Measurements from ENCODE around the gene VGLL4. TPM values are rescaled to one million over a fixed set of nuclear protein-coding genes. Genes with fewer than 3 reads are reported as not detected.

The VGLL4 gene
- total RNA-seq, 4 donors from 2014 or later: 41.3 to 54.7 (median 49.5) TPM

DNA sequence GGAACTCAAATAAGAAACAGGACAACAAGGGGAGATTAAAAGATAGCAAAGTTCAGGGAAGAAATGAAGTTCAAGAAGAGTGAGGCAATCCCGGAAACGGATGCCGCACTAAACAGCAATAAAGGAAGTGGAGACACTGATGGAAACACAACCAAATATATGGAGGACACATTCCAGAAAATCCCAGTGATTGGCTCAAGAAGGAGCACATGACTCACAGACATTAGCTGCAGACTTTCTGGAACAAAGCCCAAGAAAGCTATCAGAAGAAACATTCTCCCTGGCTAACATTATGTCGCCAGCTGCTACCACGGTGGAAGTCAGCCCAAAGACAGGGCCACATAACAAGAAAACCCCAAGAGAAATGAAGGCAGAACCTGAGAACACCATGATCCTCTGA is 18.1 kb upstream of the VGLL4 start:
- ATAC-seq (ENCODE audit: low FRiP score): no peak
- TF ChIP-seq CTCF (IDR thresholded peaks at IDR 0.05): no peak
- DNase-seq (ENCODE audit: low spot score): no peak

GRCh38 chr3:11661052-11661656 is 17.4 kb upstream of the VGLL4 start:
- DNase-seq (ENCODE audit: low spot score) (no peak), ATAC-seq (ENCODE audit: low FRiP score) (no peak)
- no peak for TF ChIP-seq CTCF (IDR thresholded peaks at IDR 0.05)

DNA sequence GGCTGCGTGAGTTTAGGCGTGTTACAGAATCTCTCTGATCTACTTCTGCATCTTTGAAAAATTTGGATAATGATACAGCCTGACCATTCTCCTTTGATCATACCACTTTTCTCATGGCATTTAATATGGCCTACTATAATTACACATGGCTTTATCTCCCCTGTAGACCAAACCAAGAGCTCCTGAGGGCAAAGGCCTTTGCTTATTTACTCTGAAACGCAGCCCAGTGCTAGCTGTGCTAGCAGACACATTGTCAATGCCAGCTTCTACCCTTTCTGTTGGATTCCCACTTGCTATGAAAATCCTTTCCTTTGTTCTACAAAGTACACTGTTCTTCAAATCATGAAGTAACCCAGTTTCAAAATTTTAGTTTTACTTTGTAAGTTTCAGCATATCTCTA is 16.5 kb upstream of the VGLL4 start:
- no peak for TF ChIP-seq CTCF (IDR thresholded peaks at IDR 0.05)
- no peak for DNase-seq (ENCODE audit: low spot score)
- no peak for ATAC-seq (ENCODE audit: low FRiP score)

DNA sequence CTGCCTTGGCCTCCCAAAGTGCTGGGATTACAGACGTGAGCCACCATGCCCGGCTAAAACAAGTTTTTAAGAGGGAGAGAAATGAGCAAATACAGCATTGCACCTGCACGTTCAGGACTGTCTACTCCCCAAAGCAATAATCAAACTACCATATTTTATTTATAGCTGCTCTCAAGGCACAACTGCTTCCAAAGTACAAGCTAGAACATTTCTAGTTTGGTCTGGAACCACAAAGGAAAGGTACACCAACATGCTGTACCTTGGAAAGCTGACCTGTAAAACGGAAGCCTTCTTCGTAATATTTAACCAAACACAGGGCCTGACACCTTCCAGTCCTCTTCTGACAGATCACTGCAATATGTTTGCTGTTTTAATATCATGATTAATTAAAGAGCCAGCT is 14.5 kb upstream of the VGLL4 start:
- ATAC-seq (ENCODE audit: low FRiP score) (no peak), DNase-seq (ENCODE audit: low spot score) (no peak)
- TF ChIP-seq CTCF (IDR thresholded peaks at IDR 0.05): no peak

DNA sequence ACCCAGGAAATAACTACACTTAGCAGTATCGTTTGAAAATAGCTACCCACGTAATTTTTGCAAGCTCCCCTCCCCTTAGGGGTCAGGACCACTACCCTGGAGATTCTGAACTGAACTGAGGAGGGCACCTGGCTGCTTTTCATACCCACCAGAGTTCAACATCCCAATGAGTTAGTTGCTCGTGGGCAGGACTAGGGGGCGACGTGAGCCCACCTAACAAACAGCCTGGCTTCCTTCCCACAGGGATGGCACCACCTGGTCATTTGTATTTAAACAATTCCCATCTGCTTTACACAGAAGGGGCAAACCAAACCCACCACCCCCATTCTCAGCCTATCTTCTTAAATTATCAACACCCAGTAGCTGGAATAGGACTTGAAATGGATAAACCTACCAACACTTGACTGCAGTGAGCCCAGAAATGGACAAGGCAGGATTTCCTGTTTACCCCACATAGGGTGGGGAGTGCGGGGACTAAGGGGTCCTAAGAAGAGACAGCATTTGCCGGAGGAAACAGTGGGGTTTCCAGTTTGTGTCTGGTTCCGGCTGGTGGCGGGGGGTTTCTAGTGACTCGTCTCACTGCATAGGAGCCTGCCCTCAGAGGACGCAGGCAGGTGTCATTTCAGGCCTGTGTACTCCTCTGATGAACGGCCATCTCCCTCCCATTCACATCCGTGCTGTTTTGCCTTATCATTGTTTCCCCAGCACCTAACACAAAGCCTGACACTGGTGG is 11.6 kb upstream of the VGLL4 start:
- no peak for TF ChIP-seq CTCF (IDR thresholded peaks at IDR 0.05)
- ATAC-seq (ENCODE audit: low FRiP score) (no peak), DNase-seq (ENCODE audit: low spot score) (no peak)

DNA sequence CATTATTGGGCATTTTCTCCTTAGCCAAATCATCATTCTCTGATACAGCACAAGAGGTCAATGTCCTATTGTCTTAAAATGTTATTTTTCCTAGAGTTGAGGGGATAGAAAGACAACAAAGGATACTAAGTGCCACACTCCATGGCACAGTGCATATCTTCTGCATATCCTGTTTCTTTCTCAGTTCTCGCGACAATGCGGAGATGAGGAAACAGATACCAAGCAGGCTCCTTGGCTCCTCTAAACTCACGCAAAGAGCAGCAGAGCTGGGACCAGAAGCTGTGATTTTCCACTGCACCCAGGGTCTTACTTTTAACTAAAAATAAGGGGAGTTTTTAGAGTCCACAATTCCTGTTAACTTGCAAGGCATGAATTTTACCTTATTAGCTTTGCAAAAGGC is 10.5 kb upstream of the VGLL4 start:
- DNase-seq (ENCODE audit: low spot score) (no peak), ATAC-seq (ENCODE audit: low FRiP score) (no peak)
- no peak for TF ChIP-seq CTCF (IDR thresholded peaks at IDR 0.05)

Data from omental fat pad (tissue), 4 donors.